Raji (cell line): ENCODE results near the gene TMEM119.

ENCODE experiments used
- POLR2A ChIP-seq: IDR thresholded peaks from 2 replicates; pipeline ENCODE4 v1.6.1; 2011; ENCODE audit warnings: low read depth, low read length, control low read depth; ENCODE audit not compliant: insufficient read depth

Gene TMEM119

GRCh38 chr12:108573317-108573716 is 24.6 kb downstream of the TMEM119 start:
- no peak for TF ChIP-seq POLR2A

- TF ChIP-seq POLR2A: no peak
Measured at GRCh38 chr12:108572166-108572790, 25.6 kb downstream of the TMEM119 start.

GRCh38 chr12:108571609-108572165 is 26.2 kb downstream of the TMEM119 start:
- TF ChIP-seq POLR2A: no peak

- TF ChIP-seq POLR2A: no peak
Measured at GRCh38 chr12:108570743-108571608, 26.9 kb downstream of the TMEM119 start.

- no peak for TF ChIP-seq POLR2A
Measured at GRCh38 chr12:108568338-108569154, 29.3 kb downstream of the TMEM119 start.

- no peak for TF ChIP-seq POLR2A
Measured at GRCh38 chr12:108567406-108568337, 30.2 kb downstream of the TMEM119 start.

- TF ChIP-seq POLR2A: no peak
Measured at GRCh38 chr12:108566452-108566851, 31.4 kb downstream of the TMEM119 start.

GRCh38 chr12:108565976-108566375 is 31.9 kb downstream of the TMEM119 start:
- no peak for TF ChIP-seq POLR2A

GRCh38 chr12:108565146-108565545 is 32.7 kb downstream of the TMEM119 start:
- no peak for TF ChIP-seq POLR2A

- no peak for TF ChIP-seq POLR2A
Measured at GRCh38 chr12:108564724-108565123, 33.2 kb downstream of the TMEM119 start.

- no peak for TF ChIP-seq POLR2A
Measured at GRCh38 chr12:108563804-108564151, 34.1 kb downstream of the TMEM119 start.

- peak; percentile 57 for TF ChIP-seq POLR2A
Measured at GRCh38 chr12:108563136-108563803, 34.6 kb downstream of the TMEM119 start.

GRCh38 chr12:108562348-108563135 is 35.3 kb downstream of the TMEM119 start, which contains the start of gene ISCU:
ISCU (plus strand) TSS chr12:108562596; CDS start chr12:108562623, 27 bp downstream.
- peak; percentile 81 for TF ChIP-seq POLR2A
